Activated CD8-positive, alpha-beta memory T cell treated with anti-CD3 and anti-CD28 coated beads for 48 hours (primary cell): Measurements from ENCODE around the gene TRPV4.

Source experiments
- DNase-seq, 3 experiments: peaks; one replicate each; pipeline ENCODE4 v3.0.0-alpha.2; 2020; ENCODE audit warnings: low read depth in 2 of 3, low spot score in 2 of 3

TRPV4 gene

DNA sequence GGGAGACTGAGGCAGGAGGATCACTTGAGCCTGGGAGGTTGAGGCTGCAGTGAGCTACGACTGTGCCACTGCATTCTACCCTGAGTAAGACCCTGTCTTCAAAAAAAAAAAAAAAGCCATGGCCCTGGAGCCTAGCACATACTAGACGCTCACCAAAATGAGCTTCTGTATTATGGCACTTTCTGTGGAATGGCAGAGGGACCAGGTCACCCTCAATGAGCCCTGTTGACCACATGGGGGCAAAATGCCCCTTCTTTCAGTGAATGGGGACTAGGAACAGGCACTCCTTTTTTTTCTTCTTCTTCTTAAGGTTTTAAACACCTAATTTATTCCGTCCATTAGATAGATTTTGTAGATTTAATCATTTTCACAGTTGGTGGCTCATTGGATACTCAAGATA is 69.1 kb downstream of the TRPV4 start:
- DNase-seq, result no peak

DNA sequence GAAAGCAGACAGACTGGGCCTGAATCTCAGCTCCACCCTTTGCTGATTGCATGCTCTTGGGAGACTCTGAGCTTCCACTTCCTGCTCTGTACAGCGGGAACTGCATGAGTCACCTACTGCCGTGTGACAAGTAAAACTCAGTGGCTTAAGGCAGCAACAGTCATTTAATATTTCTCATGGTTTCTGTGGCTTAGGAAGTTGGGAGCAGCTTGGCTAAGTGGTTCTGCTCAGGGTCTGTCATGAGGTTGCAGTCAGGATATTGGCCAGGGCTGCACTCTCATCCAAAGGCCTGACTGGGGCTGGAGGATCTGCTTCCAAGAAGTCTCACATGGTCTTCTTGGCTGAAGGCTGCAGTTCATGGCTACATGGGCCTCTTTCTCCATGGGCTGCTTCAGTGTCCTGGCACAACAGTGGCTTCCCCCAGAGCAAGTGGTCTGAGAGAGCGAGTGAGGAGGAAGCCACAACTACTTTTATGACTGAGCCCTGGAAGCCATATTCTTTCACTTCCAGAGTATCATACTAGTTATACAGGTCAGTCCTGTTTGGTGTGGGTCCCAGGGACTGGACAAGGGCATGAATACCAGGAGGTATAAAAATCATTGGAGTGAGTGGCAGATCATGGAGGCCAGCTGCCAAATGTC is 69.9 kb downstream of the TRPV4 start:
- no peak for DNase-seq

DNA sequence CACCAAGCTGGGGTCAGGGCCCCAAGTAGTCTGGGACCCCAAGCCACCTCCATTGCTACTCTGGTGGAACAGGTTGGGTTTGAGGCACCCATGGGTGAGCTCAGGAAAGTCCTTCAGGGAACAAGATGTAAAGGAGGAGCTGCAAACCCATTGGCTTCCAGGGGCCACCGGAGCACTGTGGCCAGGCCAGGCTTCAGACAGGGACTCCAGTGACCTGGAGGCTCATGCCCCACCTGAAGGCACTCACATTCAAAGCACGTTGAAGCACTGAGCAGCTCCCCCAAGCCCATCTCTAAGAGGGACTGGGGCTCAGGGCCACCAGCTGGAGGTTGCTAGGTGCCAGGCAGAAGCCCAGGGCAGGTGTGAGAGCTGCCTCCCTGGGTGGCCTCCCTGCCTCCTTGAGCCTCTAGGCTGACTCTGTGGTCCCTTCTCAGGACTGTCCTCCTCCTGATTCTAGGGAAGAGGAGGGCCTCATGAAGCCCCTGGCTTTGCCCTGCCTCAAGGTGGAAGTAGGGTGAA is 70.5 kb downstream of the TRPV4 start:
- DNase-seq, result no peak

DNA sequence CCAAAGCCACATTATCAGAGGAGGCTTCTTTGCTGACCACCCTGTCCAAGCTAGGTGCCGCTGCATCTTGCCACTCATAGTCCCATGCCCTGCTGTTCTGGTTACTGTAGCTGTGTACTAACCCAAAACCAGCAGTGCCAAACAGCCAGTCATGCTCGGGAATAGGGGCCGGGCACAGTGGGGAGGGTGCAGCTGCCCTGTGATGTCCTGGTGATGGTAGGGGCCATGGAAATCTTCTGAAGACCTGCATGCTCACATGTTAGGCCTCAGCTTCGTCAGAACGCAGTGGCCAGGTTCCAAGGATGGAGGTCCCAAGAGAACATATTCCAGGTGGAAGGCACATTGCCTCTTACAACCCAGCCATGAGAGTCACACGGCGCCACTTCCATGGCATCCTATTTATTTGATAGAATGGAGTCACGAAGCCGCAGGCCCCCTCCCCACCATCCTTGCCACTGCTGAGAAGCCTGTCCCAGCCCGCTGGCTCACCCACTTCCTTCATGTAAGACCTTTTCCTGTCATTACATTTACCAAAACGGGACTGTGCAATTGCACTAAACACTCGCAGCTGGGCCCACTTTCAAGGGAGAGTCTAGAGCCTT is 71.0 kb downstream of the TRPV4 start:
- DNase-seq, result no peak

DNA sequence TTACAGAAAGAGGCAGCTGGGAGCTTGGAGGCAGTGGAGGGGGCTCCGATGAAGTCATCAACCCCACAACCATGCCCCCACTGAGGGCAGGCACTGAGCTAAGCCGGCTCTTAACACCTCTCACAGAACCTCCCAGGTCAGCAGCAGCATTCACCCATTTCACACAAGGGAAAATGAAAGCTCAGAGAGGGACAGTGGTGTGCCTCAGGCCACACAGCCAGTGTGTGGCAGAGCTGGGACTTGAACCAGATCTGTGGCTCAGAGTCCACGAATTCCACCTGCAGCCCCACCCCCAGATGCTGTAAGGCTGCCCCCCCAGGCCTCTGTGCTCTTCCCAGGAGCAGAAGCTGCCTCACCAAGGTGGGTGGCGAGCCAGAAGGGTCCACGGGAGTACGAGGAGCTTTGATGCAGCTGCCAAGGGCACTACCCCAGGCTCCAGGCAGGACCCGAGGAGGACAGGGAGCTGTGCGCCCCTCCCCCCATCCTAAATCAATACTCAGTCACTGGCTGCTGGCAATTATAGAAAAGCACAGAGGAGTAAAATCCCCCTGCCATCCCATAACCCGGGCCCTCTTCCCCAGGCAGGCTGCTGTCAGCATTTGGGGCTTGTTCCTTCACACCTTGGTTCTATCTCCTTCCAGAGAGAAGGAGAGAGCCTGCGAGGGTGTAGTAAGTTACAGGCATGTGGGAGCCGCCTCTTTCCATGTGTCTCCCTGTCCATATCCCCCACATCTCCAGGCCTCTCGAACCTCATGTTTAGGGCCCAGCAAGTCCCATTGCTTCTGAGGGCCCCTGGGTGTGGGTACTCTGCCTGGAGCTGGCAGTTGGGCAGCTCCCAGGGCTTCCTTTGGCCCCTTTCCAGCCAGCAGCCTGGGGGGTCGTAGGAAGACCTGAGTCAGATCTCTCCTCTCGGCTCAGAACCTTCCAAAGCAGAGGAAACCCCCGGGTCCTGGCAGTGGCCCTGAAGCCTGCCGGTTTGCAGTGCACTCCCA is 72.0 kb downstream of the TRPV4 start:
- no peak for DNase-seq

DNA sequence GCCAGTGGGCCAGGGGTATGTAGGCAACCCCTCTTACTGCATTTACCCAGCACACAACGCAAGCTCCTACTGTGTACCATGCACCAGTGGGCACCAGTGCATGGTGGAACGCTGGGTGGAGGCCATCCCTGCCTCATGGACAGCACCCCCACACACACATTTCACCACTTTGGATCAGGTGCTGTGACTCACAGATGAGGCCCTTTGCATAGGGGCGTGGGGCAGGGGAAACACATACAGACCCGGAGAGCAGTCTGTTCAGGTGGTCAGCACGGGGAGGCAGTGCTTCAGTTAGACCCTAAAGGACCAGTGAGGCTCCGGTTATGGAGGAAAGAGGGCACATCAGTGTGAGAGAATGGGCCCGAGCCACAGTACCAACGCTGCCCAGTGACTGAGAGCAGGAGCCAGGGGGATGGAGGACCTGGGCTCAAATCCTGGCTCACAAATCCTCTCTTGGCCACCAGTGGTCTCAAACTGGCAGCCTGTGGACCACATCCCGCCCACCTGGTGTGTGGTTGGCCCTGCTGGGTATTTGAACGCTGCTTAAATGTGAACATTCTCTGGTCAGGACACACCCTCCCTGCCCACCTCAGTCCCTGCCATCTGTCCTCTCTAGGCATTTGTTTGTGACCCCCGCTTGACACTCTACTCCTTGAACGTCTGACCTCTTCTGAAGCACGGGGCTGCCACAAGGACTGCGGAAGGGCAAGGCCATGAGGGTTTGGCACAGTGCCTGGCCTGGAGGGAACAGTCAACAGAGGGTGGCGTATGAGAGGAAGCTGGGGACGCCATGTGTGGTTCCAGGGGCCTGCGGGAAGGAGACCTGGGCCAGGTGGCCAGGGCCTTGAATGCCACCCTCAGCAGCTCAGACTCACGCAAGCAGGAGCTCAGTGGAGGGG is 72.9 kb downstream of the TRPV4 start:
- no peak for DNase-seq

DNA sequence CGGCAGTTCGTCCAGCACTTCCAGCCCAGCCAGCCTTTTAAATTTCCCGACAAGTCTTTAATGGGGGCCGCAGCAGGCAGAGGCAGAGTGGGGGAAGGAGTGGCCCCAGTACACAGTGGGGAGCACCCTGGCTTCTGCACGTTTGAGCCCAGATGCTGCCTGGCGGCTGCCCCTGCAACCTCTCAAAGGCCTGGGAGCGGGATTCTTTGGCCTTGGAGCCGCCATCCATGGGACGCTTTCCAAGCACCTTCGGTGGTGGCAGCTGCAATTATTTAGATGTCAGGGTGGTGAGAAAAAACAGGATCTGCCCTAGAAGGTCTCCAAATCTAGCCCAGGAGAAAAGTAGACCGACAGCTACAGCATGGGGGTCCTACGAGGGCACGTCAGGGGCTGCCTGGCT is 73.6 kb downstream of the TRPV4 start:
- no peak for DNase-seq

DNA sequence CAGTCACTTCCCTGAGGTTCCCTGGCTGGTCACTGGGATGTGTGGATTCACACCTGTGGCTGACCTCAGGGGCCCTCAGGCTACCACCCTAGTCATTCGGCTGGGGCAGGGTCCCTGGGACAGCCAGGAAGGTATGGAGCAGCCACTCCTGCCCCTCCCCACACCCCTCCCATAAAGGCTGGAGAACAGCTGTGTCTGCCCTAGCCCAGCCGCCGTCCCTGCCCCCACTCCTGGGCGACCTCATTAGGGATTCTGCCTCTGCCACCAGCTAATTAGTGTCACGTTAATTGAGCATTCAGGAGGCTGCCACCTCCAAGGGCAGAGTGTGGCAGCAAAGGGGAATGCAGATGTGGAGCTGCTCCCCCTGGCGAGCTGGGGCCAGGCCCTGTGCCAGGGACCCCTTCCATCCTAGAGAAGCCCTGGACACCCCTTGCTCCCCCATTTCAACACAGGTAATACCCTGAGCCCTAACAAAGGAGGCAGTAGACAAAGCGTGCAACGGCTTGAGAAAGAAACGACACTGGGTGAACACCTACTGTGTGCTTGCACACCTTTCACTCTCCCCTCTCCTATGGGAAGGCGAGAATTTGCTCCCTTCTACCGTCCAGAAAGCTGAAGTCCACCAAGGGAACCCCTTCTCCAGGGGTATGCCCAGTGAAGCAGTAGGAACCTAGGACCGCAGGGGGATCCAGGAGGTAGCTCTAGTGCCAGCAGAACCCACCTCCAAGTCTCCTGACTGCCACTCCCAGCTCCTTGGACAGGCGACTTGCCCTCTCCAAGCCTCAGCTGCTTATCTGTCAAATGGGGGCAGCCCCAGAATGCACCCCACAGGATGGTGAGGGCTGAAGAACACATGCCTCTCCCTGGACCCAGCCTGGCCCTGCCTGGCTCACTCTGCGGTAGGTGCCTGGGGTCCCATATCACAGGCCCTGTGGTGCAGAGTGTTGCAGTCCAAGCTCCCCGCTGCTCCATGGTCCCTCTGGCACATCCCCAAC is 74.5 kb downstream of the TRPV4 start:
- DNase-seq, result no peak

DNA sequence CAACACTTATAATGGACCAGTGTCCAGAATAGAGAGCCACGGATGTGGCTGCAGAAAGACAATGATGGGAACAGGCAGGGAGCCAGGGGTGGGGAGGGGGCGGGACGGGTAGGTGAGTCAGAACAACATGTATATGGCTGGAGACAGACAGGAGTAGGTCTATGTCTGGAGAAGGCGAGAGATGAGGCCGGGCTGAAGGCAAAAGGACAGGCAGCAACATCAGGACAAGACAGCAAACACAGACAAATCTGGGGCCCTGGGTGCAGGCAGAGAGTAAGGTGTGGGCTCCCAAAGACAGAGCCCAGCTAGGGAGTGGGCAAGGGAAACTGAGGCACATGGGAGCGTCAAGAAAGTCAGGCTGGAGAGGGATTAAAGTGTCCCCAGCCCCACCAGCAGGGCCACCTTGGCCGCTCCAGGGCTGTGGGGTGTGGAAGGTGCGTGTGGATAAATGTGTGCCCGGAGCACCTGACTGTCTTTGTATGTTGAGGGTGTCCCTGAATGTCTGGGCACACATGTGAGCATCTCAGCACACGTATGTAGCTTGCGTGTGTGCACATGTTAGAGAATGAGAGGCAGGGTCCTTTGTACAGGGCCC is 75.4 kb downstream of the TRPV4 start:
- DNase-seq, result no peak

DNA sequence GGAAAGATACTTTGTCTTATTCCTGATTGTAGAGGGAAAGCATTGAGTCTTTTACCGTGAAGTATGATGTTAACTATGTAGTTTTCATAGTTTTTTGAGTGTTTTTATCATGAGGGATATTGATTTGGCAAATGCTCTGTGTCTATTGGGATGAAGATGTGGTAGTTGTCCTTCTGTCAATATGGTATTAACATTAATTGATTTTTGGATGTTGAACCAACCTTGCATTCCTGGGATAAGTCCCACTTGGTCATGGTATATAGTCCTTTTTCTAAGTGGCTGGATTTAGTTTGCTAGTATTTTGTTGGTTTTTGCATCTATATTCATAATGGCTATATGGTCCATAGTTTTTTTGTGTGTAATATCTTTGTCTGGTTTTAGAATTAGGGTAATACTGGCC is 76.7 kb downstream of the TRPV4 start:
- no peak for DNase-seq

DNA sequence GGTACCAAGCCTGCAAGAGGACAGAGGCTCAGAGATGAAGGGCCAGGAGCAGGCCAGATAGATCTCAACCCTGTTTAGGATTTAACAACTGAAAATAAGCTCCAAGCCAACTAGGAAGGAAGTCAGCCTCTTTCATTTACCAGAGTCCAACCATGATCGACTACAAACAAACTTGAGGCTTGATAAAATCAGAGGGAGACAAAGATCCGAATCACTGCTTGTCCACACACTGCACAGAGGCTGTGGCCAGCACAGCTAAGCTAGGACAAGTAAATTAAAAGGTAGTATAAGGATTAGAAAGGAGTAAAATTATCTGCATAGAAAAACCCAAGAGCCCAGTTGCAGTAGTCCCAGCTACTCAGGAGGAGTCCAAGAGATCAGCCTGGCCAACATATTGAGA is 79.2 kb downstream of the TRPV4 start:
- no peak for DNase-seq

DNA sequence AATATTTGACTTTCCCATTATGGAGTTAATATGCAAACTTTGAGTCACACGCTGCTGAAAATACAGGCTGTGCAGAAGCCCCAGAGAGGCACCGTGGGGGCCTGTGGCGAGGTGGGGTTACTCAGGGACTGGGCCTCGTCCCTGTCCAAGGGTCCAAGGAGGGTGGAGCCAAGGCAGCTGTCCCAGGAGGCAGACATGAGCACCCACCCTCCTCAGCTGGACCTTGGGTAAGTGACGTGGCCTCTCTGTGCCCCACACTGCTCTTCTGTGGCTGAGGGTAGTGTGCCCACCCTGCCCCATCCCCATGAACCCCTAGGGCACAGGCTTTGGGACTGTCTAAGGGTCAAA is 80.2 kb downstream of the TRPV4 start:
- no peak for DNase-seq

DNA sequence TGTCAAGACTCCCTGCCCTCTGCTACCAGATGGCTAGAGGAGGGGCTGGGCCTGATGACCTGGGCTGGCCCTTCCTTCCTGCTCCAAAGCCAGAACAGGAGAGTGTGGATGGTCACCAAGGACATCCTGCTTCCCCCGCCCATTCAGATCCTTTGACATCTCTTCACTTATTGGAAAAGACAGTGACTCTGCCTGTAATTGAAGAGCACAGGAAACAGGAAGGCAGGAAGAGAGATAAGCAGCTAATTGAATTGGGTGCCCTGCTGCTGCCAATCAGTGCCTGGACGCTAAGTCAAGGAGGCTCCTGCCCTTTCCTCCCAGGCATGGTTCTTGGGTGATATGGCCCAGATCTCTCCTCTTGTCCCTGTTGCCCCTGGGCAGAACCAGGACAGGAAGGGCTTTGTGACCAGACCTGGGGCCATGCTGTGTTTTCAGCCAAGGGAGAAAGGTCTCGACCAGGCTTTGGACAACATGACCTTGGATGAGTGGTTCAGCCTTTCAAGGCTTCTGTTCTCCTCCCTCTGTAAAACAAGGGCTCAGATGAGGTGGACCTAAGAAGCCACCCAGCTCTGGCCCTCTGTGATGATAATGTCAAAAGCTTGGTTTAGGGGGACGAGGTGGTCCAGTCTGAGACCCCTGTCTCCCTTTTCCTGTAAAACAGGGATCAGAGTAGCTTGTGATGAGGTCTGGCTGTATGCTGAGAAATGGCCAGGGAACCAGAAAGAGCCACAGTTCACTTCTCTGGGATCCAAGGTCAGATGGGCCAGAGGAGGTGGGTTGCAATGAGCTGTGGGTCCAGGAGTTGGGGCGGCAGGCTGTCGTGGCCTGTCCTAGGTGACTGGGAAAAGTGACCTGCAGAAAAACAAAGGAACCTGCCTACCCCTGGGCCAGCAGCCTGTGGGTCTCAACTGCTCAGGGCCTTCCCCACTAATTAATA is 80.8 kb downstream of the TRPV4 start:
- no peak for DNase-seq

DNA sequence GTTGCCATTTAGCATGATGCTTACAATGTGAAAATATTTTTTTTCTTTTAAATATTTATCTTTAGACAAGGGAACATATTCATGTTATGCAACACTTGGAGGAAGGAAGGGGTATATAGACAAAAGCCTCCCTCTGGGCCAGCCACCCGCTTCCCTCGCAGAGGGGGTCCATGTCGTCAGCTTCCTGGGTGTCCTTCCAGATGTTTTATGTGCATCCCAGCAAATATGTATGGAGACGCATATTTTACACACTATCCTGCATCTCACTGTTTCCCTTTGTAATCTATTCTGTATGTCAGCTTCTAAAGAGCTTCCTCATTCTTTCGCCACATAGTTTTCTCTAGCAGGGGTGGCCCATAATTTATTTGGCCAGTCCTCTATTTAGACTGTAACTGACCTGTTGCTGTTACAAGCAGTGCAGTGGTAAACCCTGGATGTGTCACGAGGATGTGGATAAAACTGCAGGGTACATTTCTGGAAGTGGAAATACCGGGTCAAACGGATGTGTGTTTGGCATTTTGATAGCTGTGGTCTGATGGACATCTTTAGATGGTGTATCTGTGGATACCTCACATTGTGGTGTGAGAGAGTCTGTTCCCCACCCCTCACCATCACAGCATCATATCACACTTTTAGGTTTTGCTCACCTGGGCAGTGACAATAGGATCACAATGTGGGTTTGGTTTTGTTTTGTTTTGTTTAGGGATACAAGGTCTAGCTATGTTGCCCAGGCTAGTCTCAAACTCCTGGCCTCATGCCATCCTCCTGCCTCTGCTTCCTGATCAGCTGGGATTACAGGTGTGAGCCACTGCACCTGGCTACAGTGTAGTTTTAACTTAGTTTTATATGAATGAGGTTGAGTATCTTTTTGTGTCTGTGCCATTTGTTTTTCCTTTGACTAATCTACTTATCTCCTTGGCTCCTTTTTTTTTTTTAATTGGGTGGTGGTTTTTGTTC is 87.9 kb downstream of the TRPV4 start:
- DNase-seq, result no peak

DNA sequence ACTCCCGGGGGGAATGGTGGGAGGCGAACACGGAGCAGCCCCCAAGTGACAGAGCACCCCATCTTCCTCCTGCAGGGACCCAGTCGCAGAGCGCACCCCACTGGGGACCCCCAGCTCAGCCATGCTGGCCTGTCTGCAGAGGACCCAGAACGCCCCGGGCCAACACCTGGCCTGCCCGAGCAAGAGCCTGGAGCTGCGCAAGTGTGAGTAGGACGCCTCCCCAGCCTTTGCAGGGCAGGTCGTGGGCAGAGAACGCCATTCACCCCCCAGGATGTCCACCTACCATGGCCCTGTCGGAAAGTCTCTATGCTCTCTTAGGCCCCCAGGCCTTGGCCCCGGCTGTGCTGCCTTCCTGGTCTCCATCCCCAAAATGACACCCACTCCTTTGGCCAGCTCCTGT is 89.2 kb downstream of the TRPV4 start:
- DNase-seq, result no peak

DNA sequence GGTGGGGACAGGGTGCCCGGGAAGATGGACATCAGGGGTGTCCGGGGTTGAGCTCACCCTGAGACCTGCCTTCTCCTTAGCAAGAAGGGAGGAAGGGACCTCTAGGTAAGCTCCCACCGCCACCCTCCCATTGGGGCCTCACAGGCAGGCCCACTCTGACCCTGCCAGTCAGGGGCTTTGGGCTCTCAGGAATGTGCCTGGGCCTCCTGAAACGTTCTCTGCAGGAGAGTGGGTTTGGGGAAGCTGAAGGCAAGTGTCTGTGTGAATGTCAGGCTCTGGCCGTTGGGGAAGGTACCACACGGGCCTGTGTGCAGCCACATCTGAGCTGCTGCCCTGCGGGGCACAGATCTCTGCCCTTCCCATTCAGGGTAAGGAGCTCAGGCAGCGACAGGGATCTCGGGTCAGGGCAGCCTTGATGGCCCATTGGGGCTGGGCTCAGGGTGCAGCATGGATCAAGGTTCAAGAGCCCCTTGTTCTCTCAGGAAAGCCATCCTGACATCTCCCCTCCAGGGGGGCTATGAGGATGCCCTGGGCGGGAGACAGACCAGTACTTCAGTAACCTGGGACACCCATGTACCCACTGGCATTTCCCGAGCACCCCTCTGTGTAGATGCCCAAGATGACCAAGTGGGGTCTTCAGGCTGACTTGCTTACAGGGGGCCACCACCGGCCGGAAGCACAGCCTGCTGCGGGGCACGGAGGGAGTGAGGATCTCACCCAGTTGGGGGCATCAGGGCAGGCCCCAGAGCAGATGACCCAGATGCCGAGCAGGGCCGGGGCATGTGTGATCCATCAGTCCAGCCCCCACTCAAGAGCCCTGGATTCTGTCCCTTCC is 89.9 kb downstream of the TRPV4 start:
- no peak for DNase-seq
